Stimulated activated CD4-positive, alpha-beta T cell treated with anti-CD3 and anti-CD28 coated beads, Interleukin-12 subunit alpha, Interleukin-12 subunit beta, amount 100 ng/mL, for 48 hours (primary cell): ENCODE data around the gene WFDC2.

Experiments used
- DNase-seq, 3 donors: peaks; one replicate each; pipeline ENCODE4 v3.0.0-alpha.2; 2020; ENCODE audit warnings: low read depth in 2 of 3, low spot score in 1 of 3

The WFDC2 gene

GRCh38 chr20:45495501-45495941 lies 26.0 kb downstream of the WFDC2 start:
- no peak for DNase-seq

GRCh38 chr20:45496166-45496565 lies 26.6 kb downstream of the WFDC2 start:
- no peak for DNase-seq

GRCh38 chr20:45497971-45498494 lies 28.5 kb downstream of the WFDC2 start:
- no peak for DNase-seq

GRCh38 chr20:45500022-45500421 lies 30.5 kb downstream of the WFDC2 start:
- no peak for DNase-seq

- no peak for DNase-seq
Measured at GRCh38 chr20:45501600-45501999, 32.0 kb downstream of the WFDC2 start.

- no peak for DNase-seq
Measured at GRCh38 chr20:45502561-45502960, 33.0 kb downstream of the WFDC2 start.

GRCh38 chr20:45503403-45503802 lies 33.9 kb downstream of the WFDC2 start:
- no peak for DNase-seq

GRCh38 chr20:45506398-45506797 lies 36.8 kb downstream of the WFDC2 start:
- no peak for DNase-seq

GRCh38 chr20:45507011-45507820 lies 37.7 kb downstream of the WFDC2 start:
- no peak for DNase-seq

- DNase-seq, result no peak
Measured at GRCh38 chr20:45508068-45508886, 38.7 kb downstream of the WFDC2 start.

- DNase-seq, result no peak
Measured at GRCh38 chr20:45509091-45509490, 39.5 kb downstream of the WFDC2 start.

- no peak for DNase-seq
Measured at GRCh38 chr20:45510242-45510862, 40.8 kb downstream of the WFDC2 start.

GRCh38 chr20:45515147-45515913 lies 45.8 kb downstream of the WFDC2 start, which contains the start of gene SPINT3:
Gene SPINT3, minus strand, starts transcription at chr20:45515622. Its CDS starts 14 bp downstream, at chr20:45515608.
- DNase-seq, result no peak

- DNase-seq, result no peak
Measured at GRCh38 chr20:45518282-45518681, 48.7 kb downstream of the WFDC2 start.

GRCh38 chr20:45523821-45524220 lies 54.3 kb downstream of the WFDC2 start:
- DNase-seq, result no peak

- no peak for DNase-seq
Measured at GRCh38 chr20:45527294-45527693, 57.7 kb downstream of the WFDC2 start.
